Effector memory CD8-positive, alpha-beta T cell (primary cell): ENCODE measurements around the gene CD33.
A peak's percentile ranks its signal among the peaks of the same experiment; 100 is the strongest.
"Not testable (repeated sequence)": the region's sequence is repeated elsewhere in the genome, so short reads cannot be mapped to it uniquely, and the experiment has no call there.

Experiments
- ATAC-seq: fragments of 150-1000 bp; cut with Tn5 transposase; replicated peaks from 2 replicates; pipeline ENCODE4 v1.10.0; 2021; ENCODE audit warnings: mild to moderate bottlenecking, moderate library complexity
- DNase-seq, 3 experiments: peaks; one replicate each; pipeline ENCODE4 v3.0.0; 2021
- H3K27ac Mint-ChIP-seq, 2 donors: one replicate each; pipeline ENCODE4 v1.8.0; 2022; ENCODE audit warnings: mild to moderate bottlenecking in 2 of 2, mixed read lengths in 2 of 2, moderate library complexity in 2 of 2
- H3K27me3 Mint-ChIP-seq, 2 donors: one replicate each; pipeline ENCODE4 v1.8.0; 2022; ENCODE audit warnings: mixed read lengths in 2 of 2
- H3K36me3 Mint-ChIP-seq: one replicate; pipeline ENCODE4 v1.8.0; 2022; ENCODE audit warnings: mild to moderate bottlenecking, moderate library complexity, mixed read lengths; ENCODE audit not compliant: insufficient read depth
- H3K4me1 Mint-ChIP-seq, 2 donors: one replicate each; pipeline ENCODE4 v1.8.0; 2022; ENCODE audit warnings: low read depth in 2 of 2, mixed read lengths in 2 of 2
- H3K4me3 Mint-ChIP-seq, 2 donors: one replicate each; pipeline ENCODE4 v1.8.0; 2022; ENCODE audit warnings: mild to moderate bottlenecking in 2 of 2, mixed read lengths in 2 of 2, moderate library complexity in 2 of 2
- H3K9me3 Mint-ChIP-seq, 2 donors: one replicate each; pipeline ENCODE4 v1.8.0; 2022; ENCODE audit warnings: mixed read lengths in 2 of 2
- total RNA-seq, 9 experiments: gene quantifications; one replicate each; lab custom pipeline; 2026; lab: John Stamatoyannopoulos, UW

CD33 gene
- 0 to 0.12 (median 0) reads per million in 9 experiments for total RNA-seq

- Mint-ChIP-seq H3K4me3 (peak within 1 kb of the TSS in 1 of 2 donors; percentile 40), H3K27me3 (peaks cover 46 to 74% of the 10 kb centered on the region in 2 donors)
- not testable (repeated sequence) for DNase-seq, H3K27ac Mint-ChIP-seq, ATAC-seq, H3K36me3 Mint-ChIP-seq, H3K4me1 Mint-ChIP-seq, H3K9me3 Mint-ChIP-seq
These were observed at the start of gene CD33 for GRCh38 chr19:51224898-51225393. Gene CD33, plus strand, starts transcription at chr19:51225080. Its CDS starts 39 bp downstream, at chr19:51225119.

- H3K27me3 Mint-ChIP-seq: peaks cover 7 to 11% of the 10 kb centered on the region in 2 donors
- peaks cover 0 to 1% of the 10 kb centered on the region in 2 donors for H3K4me1 Mint-ChIP-seq
- no peak overlapping the region for H3K4me3 Mint-ChIP-seq
- H3K36me3 Mint-ChIP-seq: no peaks in the 10 kb centered on the region
- ATAC-seq (no peak), DNase-seq (no peak)
- no peak overlapping the region for H3K27ac Mint-ChIP-seq
- no peaks in the 10 kb centered on the region for H3K9me3 Mint-ChIP-seq
These were observed 45.6 kb upstream of the CD33 start for GRCh38 chr19:51179256-51179655.

- H3K4me3 Mint-ChIP-seq: no peak overlapping the region
- DNase-seq: no peak
- no peak for ATAC-seq
- H3K9me3 Mint-ChIP-seq: no peaks in the 10 kb centered on the region
- peaks cover 0 to 1% of the 10 kb centered on the region in 2 donors for H3K4me1 Mint-ChIP-seq
- no peaks in the 10 kb centered on the region for H3K36me3 Mint-ChIP-seq
- H3K27me3 Mint-ChIP-seq: peaks cover 20 to 33% of the 10 kb centered on the region in 2 donors
- H3K27ac Mint-ChIP-seq: no peak overlapping the region
These were observed 43.4 kb upstream of the CD33 start for GRCh38 chr19:51181377-51181912.

GRCh38 chr19:51181913-51182419 lies 42.9 kb upstream of the CD33 start:
- no peaks in the 10 kb centered on the region for H3K36me3 Mint-ChIP-seq
- no peak for DNase-seq
- peak overlapping the region in 1 of 2 donors; percentile 65 for H3K4me3 Mint-ChIP-seq
- no peak overlapping the region for H3K27ac Mint-ChIP-seq
- ATAC-seq: no peak
- H3K4me1 Mint-ChIP-seq: peaks cover 0 to 1% of the 10 kb centered on the region in 2 donors
- H3K9me3 Mint-ChIP-seq: no peaks in the 10 kb centered on the region
- H3K27me3 Mint-ChIP-seq: peaks cover 20 to 34% of the 10 kb centered on the region in 2 donors

GRCh38 chr19:51183629-51184028 lies 41.3 kb upstream of the CD33 start:
- ATAC-seq: no peak
- peaks cover 0 to 1% of the 10 kb centered on the region in 2 donors for H3K4me1 Mint-ChIP-seq
- DNase-seq: no peak
- H3K27ac Mint-ChIP-seq: no peak overlapping the region
- H3K36me3 Mint-ChIP-seq: no peaks in the 10 kb centered on the region
- H3K27me3 Mint-ChIP-seq: peaks cover 27 to 48% of the 10 kb centered on the region in 2 donors
- no peak overlapping the region for H3K4me3 Mint-ChIP-seq
- no peaks in the 10 kb centered on the region for H3K9me3 Mint-ChIP-seq

GRCh38 chr19:51185069-51185867 lies 39.6 kb upstream of the CD33 start:
- peak overlapping the region in 1 of 2 donors; percentile 78 for H3K27ac Mint-ChIP-seq
- DNase-seq (no peak), ATAC-seq (no peak)
- no peaks in the 10 kb centered on the region for H3K36me3 Mint-ChIP-seq
- H3K4me1 Mint-ChIP-seq: peaks cover 0 to 1% of the 10 kb centered on the region in 2 donors
- H3K9me3 Mint-ChIP-seq: no peaks in the 10 kb centered on the region
- H3K4me3 Mint-ChIP-seq: no peak overlapping the region
- H3K27me3 Mint-ChIP-seq: peaks cover 27 to 48% of the 10 kb centered on the region in 2 donors

- no peak overlapping the region for H3K4me3 Mint-ChIP-seq
- no peak for DNase-seq
- H3K4me1 Mint-ChIP-seq: peaks cover 0 to 1% of the 10 kb centered on the region in 2 donors
These were observed 39.0 kb upstream of the CD33 start for GRCh38 chr19:51185868-51186215.

GRCh38 chr19:51186323-51186722 lies 38.6 kb upstream of the CD33 start:
- H3K27me3 Mint-ChIP-seq: peaks cover 27 to 57% of the 10 kb centered on the region in 2 donors
- peaks cover 0 to 1% of the 10 kb centered on the region in 2 donors for H3K4me1 Mint-ChIP-seq
- ATAC-seq (no peak), DNase-seq (no peak)
- H3K27ac Mint-ChIP-seq: no peak overlapping the region
- H3K36me3 Mint-ChIP-seq: no peaks in the 10 kb centered on the region
- no peak overlapping the region for H3K4me3 Mint-ChIP-seq
- no peaks in the 10 kb centered on the region for H3K9me3 Mint-ChIP-seq

More at GRCh38 chr19:51185868-51186215, 39.0 kb upstream of the CD33 start:
- no peaks in the 10 kb centered on the region for H3K36me3 Mint-ChIP-seq
- H3K9me3 Mint-ChIP-seq: no peaks in the 10 kb centered on the region
- no peak for ATAC-seq
- H3K27ac Mint-ChIP-seq: peak overlapping the region in 1 of 2 donors; percentile 78
- H3K27me3 Mint-ChIP-seq: peaks cover 27 to 52% of the 10 kb centered on the region in 2 donors

GRCh38 chr19:51187395-51188226 lies 37.3 kb upstream of the CD33 start:
- no peak overlapping the region for H3K4me3 Mint-ChIP-seq

GRCh38 chr19:51188227-51188559 lies 36.7 kb upstream of the CD33 start:
- peak overlapping the region in 1 of 2 donors; percentile 20 for H3K27ac Mint-ChIP-seq

More at GRCh38 chr19:51187395-51188226, 37.3 kb upstream of the CD33 start:
- H3K36me3 Mint-ChIP-seq: no peaks in the 10 kb centered on the region
- ATAC-seq (no peak), DNase-seq (no peak)
- H3K27ac Mint-ChIP-seq: peak overlapping the region in 1 of 2 donors; percentile 20
- H3K27me3 Mint-ChIP-seq: peaks cover 27 to 67% of the 10 kb centered on the region in 2 donors
- H3K4me1 Mint-ChIP-seq: peaks cover 0 to 1% of the 10 kb centered on the region in 2 donors
- no peaks in the 10 kb centered on the region for H3K9me3 Mint-ChIP-seq

GRCh38 chr19:51192689-51193088 lies 32.2 kb upstream of the CD33 start:
- peaks cover 5 to 33% of the 10 kb centered on the region in 2 donors for H3K27me3 Mint-ChIP-seq
- H3K9me3 Mint-ChIP-seq: no peaks in the 10 kb centered on the region
- H3K36me3 Mint-ChIP-seq: no peaks in the 10 kb centered on the region
- DNase-seq (no peak), ATAC-seq (no peak)
- H3K4me1 Mint-ChIP-seq: peaks cover 12 to 14% of the 10 kb centered on the region in 2 donors
- H3K27ac Mint-ChIP-seq: no peak overlapping the region
- H3K4me3 Mint-ChIP-seq: no peak overlapping the region

More at GRCh38 chr19:51188227-51188559, 36.7 kb upstream of the CD33 start:
- Mint-ChIP-seq H3K36me3 (no peaks in the 10 kb centered on the region), H3K9me3 (no peaks in the 10 kb centered on the region), H3K4me1 (peaks cover 0 to 1% of the 10 kb centered on the region in 2 donors), H3K4me3 (no peak overlapping the region), H3K27me3 (peaks cover 27 to 67% of the 10 kb centered on the region in 2 donors)
- no peak for DNase-seq
- ATAC-seq: no peak

GRCh38 chr19:51194527-51195315 lies 30.2 kb upstream of the CD33 start:
- DNase-seq: peak in 1 of 3 experiments; percentile 13
- Mint-ChIP-seq H3K4me3 (peak overlapping the region; percentile 2 to 31), H3K27ac (no peak overlapping the region)

More at GRCh38 chr19:51194527-51195315, 30.2 kb upstream of the CD33 start:
- no peaks in the 10 kb centered on the region for H3K36me3 Mint-ChIP-seq
- H3K9me3 Mint-ChIP-seq: no peaks in the 10 kb centered on the region
- peaks cover 12 to 14% of the 10 kb centered on the region in 2 donors for H3K4me1 Mint-ChIP-seq
- ATAC-seq: peak; percentile 100
- peaks cover 5 to 39% of the 10 kb centered on the region in 2 donors for H3K27me3 Mint-ChIP-seq
